Midbrain (tissue), 1 donor: ENCODE data around the gene ANKRD33.
A peak's percentile ranks its signal among the peaks of the same experiment; 100 is the strongest.

Source experiments
- DNase-seq: peaks from one replicate; lab custom pipeline; 2025; lab: John Stamatoyannopoulos, UW

ANKRD33 gene

GRCh38 chr12:51887476-51888315 is at the start of gene ANKRD33:
Gene ANKRD33, plus strand, starts transcription at chr12:51888103. Its CDS starts 84 bp downstream, at chr12:51888187.
- no peak for DNase-seq

DNA sequence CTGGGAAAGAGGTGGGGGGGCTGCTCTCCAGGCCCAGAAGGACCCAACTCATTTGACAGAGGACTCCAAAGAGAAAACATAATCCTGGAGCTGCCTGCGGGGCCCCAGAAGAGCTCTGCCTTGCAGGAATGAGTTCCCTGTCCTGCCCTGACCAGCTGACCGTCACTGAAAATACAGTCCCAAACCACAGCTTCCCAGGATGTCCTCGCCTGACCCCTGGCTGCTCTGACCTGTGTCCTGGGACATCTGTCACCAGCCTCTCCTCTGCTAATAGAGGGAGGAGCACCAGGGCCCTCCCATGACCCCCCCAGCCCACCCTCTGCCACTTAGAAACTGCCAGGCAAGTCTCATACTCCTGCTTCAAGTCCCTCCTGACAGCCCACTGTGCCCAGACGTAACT is 49.1 kb upstream of the ANKRD33 start:
- no peak for DNase-seq

DNA sequence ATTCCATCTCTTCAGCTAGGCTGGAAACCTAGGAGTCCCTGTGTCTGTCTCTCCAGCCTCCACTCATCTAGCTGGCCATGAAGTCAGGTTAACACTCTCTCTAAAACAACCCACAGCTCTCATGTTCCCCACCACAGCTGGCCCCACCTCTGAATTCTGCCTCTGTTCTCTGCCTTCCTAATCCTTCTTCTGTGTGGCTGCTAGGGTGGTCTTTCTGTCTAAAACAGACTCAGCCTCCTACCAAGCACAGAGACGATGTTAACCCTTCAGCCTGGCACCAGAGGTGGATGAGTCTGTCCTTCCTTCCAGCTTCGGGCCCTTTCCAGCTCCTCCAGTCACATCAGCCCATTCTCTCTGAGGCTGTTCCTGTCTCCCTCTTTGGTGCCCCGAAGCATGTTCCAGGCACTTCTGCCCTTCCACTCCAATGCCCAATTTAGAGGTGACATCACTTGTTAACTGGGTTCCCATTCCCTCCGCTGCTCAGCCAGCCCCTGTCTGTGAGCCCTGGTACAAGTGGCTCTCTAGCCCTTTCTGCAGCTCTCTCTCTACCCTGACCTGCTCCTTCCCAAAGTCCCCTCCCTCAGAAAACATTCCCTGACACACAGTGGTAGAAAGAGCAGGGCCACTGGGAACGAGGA is 48.5 kb upstream of the ANKRD33 start:
- DNase-seq = no peak

GRCh38 chr12:51840966-51841365 is 46.9 kb upstream of the ANKRD33 start:
- DNase-seq = no peak

DNA sequence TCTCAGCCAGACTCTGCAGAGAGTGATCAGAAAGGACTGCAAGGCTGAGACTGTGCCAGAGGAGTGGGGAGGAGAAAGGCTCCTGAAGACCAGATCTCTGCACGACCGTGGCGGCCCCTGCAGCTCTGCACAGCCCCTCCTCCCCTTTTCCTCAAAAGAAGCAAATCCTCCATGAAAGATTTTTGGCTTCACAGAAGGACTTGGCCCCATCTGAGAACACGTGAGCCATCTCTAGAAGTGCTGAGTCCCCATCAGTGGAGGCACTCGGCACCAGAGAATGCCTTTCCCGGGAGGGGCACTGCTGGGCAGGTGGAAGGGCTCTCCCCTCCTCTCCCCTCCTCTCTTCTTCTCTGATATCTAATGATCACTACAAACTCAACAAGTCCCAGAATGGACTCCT is 46.2 kb upstream of the ANKRD33 start:
- no peak for DNase-seq

- no peak for DNase-seq
These were observed 43.0 kb upstream of the ANKRD33 start for GRCh38 chr12:51844854-51845253.

- DNase-seq = no peak
These were observed 42.4 kb upstream of the ANKRD33 start for GRCh38 chr12:51845482-51845881.

DNA sequence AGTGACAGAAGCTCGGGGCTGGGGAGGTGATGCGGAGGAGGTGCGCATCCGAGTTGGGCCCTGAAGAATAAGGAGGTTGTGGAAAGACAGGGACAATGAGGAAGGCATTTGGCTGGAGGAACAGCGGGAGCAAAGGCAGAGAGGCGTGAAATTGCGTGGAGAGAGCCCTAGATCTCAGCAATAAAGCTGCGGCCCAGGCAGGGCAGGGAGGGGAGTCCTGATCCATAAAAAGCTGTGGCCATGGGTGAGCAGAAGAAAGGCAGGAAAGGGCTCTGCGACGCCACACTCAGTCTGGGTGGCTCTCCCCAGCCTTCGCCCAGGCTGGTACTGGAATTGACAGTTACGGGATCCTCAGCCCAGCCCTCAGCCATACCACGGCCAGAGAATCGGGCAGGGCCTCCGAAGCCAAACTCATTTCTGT is 41.6 kb upstream of the ANKRD33 start:
- DNase-seq = no peak

- peak; percentile 7 for DNase-seq
These were observed 40.8 kb upstream of the ANKRD33 start for GRCh38 chr12:51846911-51847642.

DNA sequence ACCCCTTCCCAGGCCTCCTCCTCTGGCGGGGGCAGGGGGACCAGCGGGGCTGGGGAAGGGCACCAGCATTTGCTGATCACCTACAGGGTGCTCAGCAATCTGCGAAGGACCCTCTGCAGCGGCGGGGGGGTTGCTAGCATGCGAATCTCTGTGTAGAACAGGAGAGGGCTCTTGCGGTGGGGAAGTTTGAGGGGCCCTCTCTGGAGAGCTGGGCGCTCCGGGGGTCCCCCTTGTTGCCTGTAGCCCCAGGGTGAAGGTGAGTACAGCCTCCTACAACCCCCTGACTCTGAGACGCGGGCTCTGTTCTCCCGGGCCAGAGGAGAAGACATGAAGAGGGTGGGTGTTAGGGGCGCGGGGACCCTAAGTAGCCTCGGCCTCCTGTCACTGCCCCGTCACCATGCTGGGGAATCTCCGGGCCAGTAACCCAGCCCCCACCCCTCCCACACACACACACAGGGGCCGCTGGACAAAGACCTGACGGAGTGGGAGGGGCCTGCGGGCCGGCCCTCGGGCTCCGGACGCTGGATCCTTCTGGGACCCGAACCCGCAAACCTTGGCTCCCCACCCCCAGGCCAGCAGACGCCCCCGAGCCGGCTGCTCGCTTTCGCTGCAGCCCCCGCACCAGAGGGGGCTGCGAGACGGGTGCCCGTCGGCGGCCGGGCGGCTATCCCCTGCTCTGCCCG is 40.1 kb upstream of the ANKRD33 start:
- DNase-seq = no peak

DNA sequence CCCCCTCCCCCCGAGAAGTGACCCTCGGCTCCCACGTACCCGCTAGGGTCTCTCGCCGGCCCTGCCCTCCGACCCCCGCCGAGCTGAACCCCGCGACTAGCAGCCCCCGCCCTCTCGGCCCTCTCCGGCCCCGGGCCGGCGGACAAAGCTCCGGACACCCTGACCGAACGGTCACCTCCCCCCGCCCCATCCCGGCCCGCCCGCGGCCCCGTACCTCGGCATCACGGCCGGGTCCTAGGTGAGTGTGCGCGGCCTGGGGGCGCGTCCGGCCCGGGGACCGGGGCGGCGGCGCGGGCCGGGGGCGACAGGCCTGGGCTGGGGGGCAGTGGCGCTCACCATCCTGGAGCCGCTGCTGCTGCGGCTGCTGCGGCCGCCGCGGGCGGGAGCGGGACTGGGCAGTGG is 39.6 kb upstream of the ANKRD33 start, which contains the start of gene FIGNL2:
TSS of gene FIGNL2 (minus strand) at position 393 of the 402 bp plus-strand sequence. CDS start 26,305 bp downstream, outside the sequence.
- DNase-seq = no peak

GRCh38 chr12:51848841-51849735 is 38.8 kb upstream of the ANKRD33 start:
- no peak for DNase-seq

- DNase-seq = no peak
These were observed 37.6 kb upstream of the ANKRD33 start for GRCh38 chr12:51850081-51850964.

- DNase-seq = no peak
These were observed 37.0 kb upstream of the ANKRD33 start for GRCh38 chr12:51850965-51851299.

GRCh38 chr12:51851413-51852124 is 36.3 kb upstream of the ANKRD33 start:
- no peak for DNase-seq

DNA sequence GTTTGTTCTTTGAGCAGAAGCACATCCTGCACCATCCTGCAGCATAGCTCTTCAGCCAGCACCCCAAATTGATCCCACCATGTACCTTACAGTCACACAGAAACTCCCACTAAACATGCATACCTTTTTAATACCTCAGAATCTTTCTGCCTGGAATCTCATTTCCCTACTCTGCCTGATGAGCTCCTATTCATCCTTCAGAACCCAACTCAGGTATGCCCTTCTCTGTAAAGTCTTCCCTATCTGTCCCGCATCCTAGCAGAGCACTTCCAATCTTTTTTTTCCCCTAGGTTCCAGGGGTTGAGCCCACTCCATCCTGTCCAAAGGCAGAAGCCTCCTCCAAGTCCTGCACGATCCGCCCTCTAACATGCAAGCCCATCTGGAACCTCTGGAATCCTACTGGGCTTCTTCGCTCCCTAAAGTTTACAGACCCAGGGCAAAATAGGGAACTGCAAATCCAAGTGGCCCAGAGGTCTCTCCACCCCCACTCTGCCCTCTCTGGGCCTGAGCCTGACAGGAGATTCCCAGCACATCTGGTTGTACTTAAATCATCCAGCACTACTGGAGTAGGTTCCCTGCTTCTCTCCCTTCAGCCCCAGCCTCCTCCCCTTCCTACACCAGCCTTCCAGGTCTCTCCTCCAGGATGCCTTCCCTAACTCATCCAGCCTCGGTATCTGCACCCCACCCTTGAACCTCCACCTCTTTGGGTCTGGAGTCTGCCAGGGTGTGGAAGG is 35.3 kb upstream of the ANKRD33 start:
- no peak for DNase-seq

- no peak for DNase-seq
These were observed 32.1 kb upstream of the ANKRD33 start for GRCh38 chr12:51855586-51856428.

GRCh38 chr12:51860986-51861385 is 26.9 kb upstream of the ANKRD33 start:
- DNase-seq = no peak
